Hepatocyte (in vitro differentiated cells): ENCODE measurements around the gene ARHGDIG. TPM values are rescaled to one million over a fixed set of nuclear protein-coding genes. Genes with fewer than 3 reads are reported as not detected.

Source experiments
- DNase-seq: peaks from one replicate; pipeline ENCODE4 v3.0.0-alpha.2; 2016; ENCODE audit warnings: low spot score
- H2AFZ ChIP-seq: fragments of 200-600 bp; sonication (generic); 2 replicates; pipeline ENCODE4 v1.6.0; 2016; ENCODE audit warnings: antibody characterized with exemption, mild to moderate bottlenecking
- H3K27ac ChIP-seq: fragments of 200-600 bp; sonication (generic); 2 replicates; pipeline ENCODE4 v1.5.1; 2016; ENCODE audit warnings: mild to moderate bottlenecking
- H3K27me3 ChIP-seq: fragments of 200-600 bp; sonication (generic); 2 replicates; pipeline ENCODE4 v1.6.1; 2016
- H3K36me3 ChIP-seq: fragments of 200-600 bp; sonication (generic); replicated peaks from 2 replicates; pipeline ENCODE4 v1.5.1; 2016; ENCODE audit warnings: low read depth; ENCODE audit not compliant: insufficient read depth
- H3K4me1 ChIP-seq: fragments of 200-600 bp; sonication (generic); 2 replicates; pipeline ENCODE4 v1.5.1; 2016; ENCODE audit warnings: mild to moderate bottlenecking, moderate library complexity; ENCODE audit not compliant: insufficient read depth
- H3K4me2 ChIP-seq: fragments of 200-600 bp; sonication (generic); 2 replicates; pipeline ENCODE4 v1.6.0; 2016
- H3K4me3 ChIP-seq: fragments of 200-600 bp; sonication (generic); 2 replicates; pipeline ENCODE4 v1.5.1; 2016; ENCODE audit warnings: mild to moderate bottlenecking
- H3K79me2 ChIP-seq: fragments of 200-600 bp; sonication (generic); 2 replicates; pipeline ENCODE4 v1.6.0; 2017; ENCODE audit warnings: mild to moderate bottlenecking
- H3K9me2 ChIP-seq: fragments of 200-600 bp; sonication (generic); replicated peaks from 2 replicates; pipeline ENCODE4 v1.6.0; 2017; ENCODE audit warnings: mild to moderate bottlenecking; ENCODE audit not compliant: insufficient read depth
- H3K9me3 ChIP-seq: fragments of 200-600 bp; sonication (generic); 2 replicates; pipeline ENCODE4 v1.5.1; 2016; ENCODE audit warnings: low read depth, mild to moderate bottlenecking
- H4K20me1 ChIP-seq: fragments of 200-600 bp; sonication (generic); 2 replicates; pipeline ENCODE4 v1.6.0; 2016; ENCODE audit warnings: mild to moderate bottlenecking; ENCODE audit not compliant: insufficient read depth, poor library complexity, severe bottlenecking
- CTCF ChIP-seq: fragments of 200-600 bp; sonication (generic); IDR thresholded peaks from 2 replicates; pipeline ENCODE4 v1.5.1; 2016; ENCODE audit warnings: antibody characterized with exemption, mild to moderate bottlenecking; ENCODE audit not compliant: poor library complexity
- EZH2 ChIP-seq: fragments of 200-600 bp; sonication (generic); IDR thresholded peaks from 2 replicates; pipeline ENCODE4 v1.6.1; 2016; ENCODE audit warnings: antibody characterized with exemption, mild to moderate bottlenecking, borderline replicate concordance
- EZH2phosphoT487 ChIP-seq: fragments of 200-600 bp; sonication (generic); IDR thresholded peaks from one replicate; pipeline ENCODE4 v1.6.1; 2018; ENCODE audit warnings: antibody characterized with exemption, mild to moderate bottlenecking, low read depth, moderate library complexity; ENCODE audit not compliant: unreplicated experiment, severe bottlenecking
- WGBS: methylation state at CpG from one replicate; pipeline ENCODE4 v1.1.6; 2016; ENCODE audit warnings: low lambda C conversion rate; ENCODE audit errors: missing lambda C conversion rate; 5-methylcytosine and 5-hydroxymethylcytosine counted together
- polyA plus RNA-seq: library from polyadenylated mRNA; unstranded; fragments of >200 nt; fragmentation: Nextera tagmentation; extraction: Ambion mirVana; gene quantifications from 2 replicates; pipeline ENCODE4 v1.2.1, GENCODE V29; 2016
- total RNA-seq: library from RNA; depleted of rRNA; stranded (reverse); fragments of >200 nt; gene quantifications from 2 replicates; pipeline ENCODE4 v1.2.3, GENCODE V29; 2014

The ARHGDIG gene
- total and polyA plus RNA-seq, 2 experiments from 2014 or later, result 1.1 TPM; not detected in 1

DNA sequence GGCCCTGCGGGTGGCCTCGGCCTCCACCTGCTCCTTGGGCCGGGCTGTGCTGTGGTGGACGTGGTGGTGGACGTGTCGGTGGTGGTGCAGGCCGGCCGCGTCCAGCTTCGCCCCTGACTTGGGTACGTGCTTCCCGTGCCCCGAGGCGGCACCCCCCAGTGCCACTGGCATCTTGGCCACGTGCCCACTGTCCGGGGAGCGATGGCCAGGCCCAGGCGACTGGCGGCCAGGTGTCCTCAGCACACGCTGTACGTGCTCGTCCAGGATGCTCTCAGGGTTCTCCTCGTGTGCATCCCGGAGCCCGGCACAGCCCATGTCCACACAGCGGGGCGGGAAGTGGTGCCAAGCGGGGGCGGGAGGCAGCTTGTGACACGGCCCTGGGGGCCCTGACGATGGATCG, 17.4 kb downstream of the ARHGDIG start:
- no peaks in the 10 kb centered on the region for H4K20me1 ChIP-seq
- TF ChIP-seq EZH2 (no peak), EZH2phosphoT487 (no peak), CTCF (no peak)
- H3K4me1 ChIP-seq, result no peaks in the 10 kb centered on the region
- 98% methylated on average over 26 of the region's 32 CpGs for WGBS
- no peaks in the 10 kb centered on the region for H3K27me3 ChIP-seq
- no peak overlapping the region for H2AFZ ChIP-seq
- no peaks in the 10 kb centered on the region for H3K9me2 ChIP-seq
- no peaks in the 10 kb centered on the region for H3K79me2 ChIP-seq
- no peaks in the 10 kb centered on the region for H3K9me3 ChIP-seq
- no peak for DNase-seq
- no peaks in the 10 kb centered on the region for H3K36me3 ChIP-seq
- H3K4me3 ChIP-seq, result no peak overlapping the region
- no peak overlapping the region for H3K4me2 ChIP-seq
- H3K27ac ChIP-seq, result no peak overlapping the region

DNA sequence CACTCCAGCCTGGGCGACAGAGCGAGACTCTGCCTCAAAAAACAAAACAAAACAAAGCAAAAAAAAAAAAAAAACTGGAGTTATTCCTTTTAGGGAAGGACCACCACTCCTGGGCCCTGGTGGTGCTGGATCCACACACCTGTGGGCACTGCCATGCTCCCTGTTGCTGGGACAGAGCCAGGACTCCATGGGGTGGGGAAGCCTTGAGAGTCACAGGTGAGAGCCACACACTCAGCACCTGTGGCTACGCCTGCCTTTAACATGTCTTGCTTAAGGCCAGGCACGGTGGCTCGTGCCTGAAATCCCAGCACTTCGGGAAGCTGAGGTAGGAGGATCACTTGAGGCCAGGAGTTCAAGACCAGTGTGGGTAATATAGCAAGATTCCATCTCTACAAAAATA, 20.8 kb downstream of the ARHGDIG start:
- H2AFZ ChIP-seq, result no peak overlapping the region
- no peaks in the 10 kb centered on the region for H3K27me3 ChIP-seq
- H3K4me3 ChIP-seq, result no peak overlapping the region
- no peaks in the 10 kb centered on the region for H4K20me1 ChIP-seq
- 97% methylated on average over 6 of the region's 6 CpGs for WGBS
- no peaks in the 10 kb centered on the region for H3K4me1 ChIP-seq
- no peaks in the 10 kb centered on the region for H3K9me2 ChIP-seq
- H3K9me3 ChIP-seq, result no peaks in the 10 kb centered on the region
- DNase-seq, result no peak
- H3K4me2 ChIP-seq, result no peak overlapping the region
- H3K36me3 ChIP-seq, result no peaks in the 10 kb centered on the region
- TF ChIP-seq EZH2 (no peak), CTCF (no peak), EZH2phosphoT487 (no peak)
- no peak overlapping the region for H3K27ac ChIP-seq
- no peaks in the 10 kb centered on the region for H3K79me2 ChIP-seq

- no peak overlapping the region for H2AFZ ChIP-seq
- H3K36me3 ChIP-seq, result no peaks in the 10 kb centered on the region
- no peaks in the 10 kb centered on the region for H3K4me1 ChIP-seq
- H3K4me2 ChIP-seq, result no peak overlapping the region
- DNase-seq, result no peak
- H3K27me3 ChIP-seq, result no peaks in the 10 kb centered on the region
- no peaks in the 10 kb centered on the region for H3K79me2 ChIP-seq
- 96% methylated on average over 13 of the region's 13 CpGs for WGBS
- no peaks in the 10 kb centered on the region for H4K20me1 ChIP-seq
- TF ChIP-seq EZH2 (no peak), CTCF (no peak), EZH2phosphoT487 (no peak)
- H3K9me2 ChIP-seq, result no peaks in the 10 kb centered on the region
- H3K27ac ChIP-seq, result no peak overlapping the region
- H3K4me3 ChIP-seq, result no peak overlapping the region
- no peaks in the 10 kb centered on the region for H3K9me3 ChIP-seq
Observed at GRCh38 chr16:301950-302349, 21.6 kb downstream of the ARHGDIG start.
